Measurements from ENCODE around the gene EVX2.

EVX2 gene

GRCh38 chr2:176035013-176035691 is 48.6 kb downstream of the EVX2 start:
- DNase-seq: no peak

GRCh38 chr2:176027806-176028205 is 56.0 kb downstream of the EVX2 start:
- DNase-seq: no peak

All from DMS53 (cell line).